Panc1 (cell line): ENCODE data around the gene IAH1. TPM values are rescaled to one million over a fixed set of nuclear protein-coding genes. Genes with fewer than 3 reads are reported as not detected.

ENCODE experiments used
- ATAC-seq: fragments of 200-7000 bp; cut with Tn5 transposase; 2 replicates; pipeline ENCODE4 v1.9.1; 2020; ENCODE audit warnings: mild to moderate bottlenecking, moderate library complexity
- BruUV-seq: library from RNA; stranded (reverse); fragments of 400-500 nt; replicated peaks from 2 replicates; lab custom pipeline; 2021; lab: Mats Ljungman, UMichigan
- CTCF ChIA-PET: fragments of 300-600 bp; sonication (Branson Sonifier 250); formaldehyde crosslinking; loops from one replicate; lab custom pipeline; 2022; ENCODE audit warnings: antibody characterized with exemption; lab: Charles Lee
- POLR2A ChIA-PET: fragments of 300-600 bp; sonication (Branson Sonifier 250); formaldehyde crosslinking; loops from one replicate; lab custom pipeline; 2022; ENCODE audit warnings: antibody characterized with exemption; lab: Charles Lee
- DNase-seq: peaks from one replicate; pipeline ENCODE4 v3.0.0-alpha.2; 2010; ENCODE audit warnings: low read depth, low spot score
- H3K27ac ChIP-seq: 2 replicates; pipeline ENCODE4 v1.5.1; 2011; ENCODE audit warnings: mild to moderate bottlenecking, low read length, inconsistent platforms
- H3K27me3 ChIP-seq: fragments of 200-500 bp; sonication (Bioruptor generic); 2 replicates; pipeline ENCODE4 v1.6.0; 2014; ENCODE audit warnings: low read length, inconsistent platforms; ENCODE audit not compliant: control insufficient read depth, insufficient read depth
- H3K36me3 ChIP-seq: fragments of 200-500 bp; sonication (Bioruptor generic); 2 replicates; pipeline ENCODE4 v1.5.1; 2014; ENCODE audit warnings: inconsistent platforms, mild to moderate bottlenecking, low read length, moderate library complexity; ENCODE audit not compliant: control insufficient read depth, insufficient read depth
- H3K4me1 ChIP-seq: 2 replicates; pipeline ENCODE4 v1.5.1; 2011; ENCODE audit warnings: inconsistent platforms, mild to moderate bottlenecking, low read length, moderate library complexity; ENCODE audit not compliant: control insufficient read depth, insufficient read depth
- H3K4me3 ChIP-seq, 2 experiments: 2 replicates each; pipeline ENCODE4 v1.5.1; 2011 to 2012; ENCODE audit warnings: low read depth in 2 of 2, low read length in 2 of 2, mild to moderate bottlenecking in 2 of 2, inconsistent platforms in 1 of 2, moderate library complexity in 1 of 2
- H3K9me3 ChIP-seq: fragments of 200-500 bp; sonication (Bioruptor generic); 2 replicates; pipeline ENCODE4 v1.5.1; 2014; ENCODE audit warnings: low read depth, mild to moderate bottlenecking, inconsistent platforms, low read length, moderate library complexity; ENCODE audit not compliant: control insufficient read depth, insufficient read depth
- CTCF ChIP-seq: fragments of 450-650 bp; IDR thresholded peaks from 2 replicates; pipeline ENCODE4 v1.5.1; 2017; ENCODE audit warnings: mild to moderate bottlenecking
- POLR2AphosphoS5 ChIP-seq: IDR thresholded peaks from 2 replicates; pipeline ENCODE4 v1.6.1; 2012; ENCODE audit warnings: mild to moderate bottlenecking, low read depth, low read length, moderate library complexity
- REST ChIP-seq, 2 experiments: IDR thresholded peaks; 2 replicates each; pipeline ENCODE4 v1.6.1; 2011 to 2012; ENCODE audit warnings: low read depth in 2 of 2, control low read depth in 1 of 2, low read length in 1 of 2, mild to moderate bottlenecking in 1 of 2, moderate library complexity in 1 of 2; ENCODE audit not compliant: insufficient read depth in 1 of 2
- SIN3A ChIP-seq: IDR thresholded peaks from 2 replicates; pipeline ENCODE4 v1.6.1; 2012; ENCODE audit warnings: low read depth, mild to moderate bottlenecking, low read length, moderate library complexity, borderline replicate concordance; ENCODE audit not compliant: insufficient read depth
- TCF7L2 ChIP-seq: IDR thresholded peaks from 2 replicates; pipeline ENCODE4 v1.6.1; 2011; ENCODE audit warnings: mild to moderate bottlenecking, low read depth, low read length, inconsistent platforms
- in situ Hi-C: cut with HindIII; loops from 2 replicates; pipeline ENCODE4 v1.10.0; 2016; ENCODE audit warnings: low sequenced_read_pairs, low pct_unique_long_range_greater_than_20kb
- intact Hi-C: fragments of 100-400 bp; cut with micrococcal nuclease; formaldehyde crosslinking; loops from one replicate; pipeline ENCODE4 v1.10.0; 2022; ENCODE audit not compliant: unreplicated experiment
- total RNA-seq: library from RNA; stranded (reverse); gene quantifications from one replicate; pipeline ENCODE4 v1.2.1, GENCODE V29; 2021; ENCODE audit not compliant: unreplicated experiment

The IAH1 gene
- total RNA-seq, 1 experiment from 2014 or later: 72.2 TPM

GRCh38 chr2:9488583-9489547, 14.5 kb downstream of the IAH1 start:
- H3K9me3 ChIP-seq: no peaks in the 10 kb centered on the region
- H3K4me1 ChIP-seq: 0 out of 2 replicates have a peak, but pooled peaks cover 2% of the 10 kb centered on the region
- no TSS peak for BruUV-seq
- ChIA-PET CTCF (no interaction called here), POLR2A (no interaction called here)
- no peaks in the 10 kb centered on the region for H3K27me3 ChIP-seq
- in situ Hi-C loops (no loop called here), intact Hi-C loops (no loop called here)
- H3K36me3 ChIP-seq: peaks cover 56% of the 10 kb centered on the region
- ATAC-seq (no peak), DNase-seq (no peak)
- no peak overlapping the region for H3K27ac ChIP-seq
- TF ChIP-seq SIN3A: no peak
- TF ChIP-seq REST (IDR thresholded peaks at IDR 0.05; ENCODE audit: insufficient read depth in 1 of 2, low read depth in 2 of 2, low read length in 1 of 2): no peak
- TF ChIP-seq POLR2AphosphoS5: no peak
- no peak for TF ChIP-seq CTCF
- no peak for TF ChIP-seq TCF7L2
- no peak overlapping the region for H3K4me3 ChIP-seq

- TF ChIP-seq REST (IDR thresholded peaks at IDR 0.05; ENCODE audit: insufficient read depth in 1 of 2, low read depth in 2 of 2, low read length in 1 of 2): no peak
- TF ChIP-seq POLR2AphosphoS5: no peak
- TF ChIP-seq SIN3A: no peak
- no peak for TF ChIP-seq CTCF
- no peak for TF ChIP-seq TCF7L2
- CTCF ChIA-PET: no interaction called here
- Histone ChIP-seq H3K27me3 (no peaks in the 10 kb centered on the region), H3K9me3 (no peaks in the 10 kb centered on the region), H3K4me3 (no peak overlapping the region), H3K36me3 (peaks cover 64% of the 10 kb centered on the region), H3K27ac (no peak overlapping the region), H3K4me1 (0 out of 2 replicates have a peak, but pooled peaks cover 2% of the 10 kb centered on the region)
- ATAC-seq (no peak), DNase-seq (no peak)
- intact Hi-C loops: no loop called here
- in situ Hi-C loops: no loop called here
- POLR2A ChIA-PET: no interaction called here
- BruUV-seq: no TSS peak
These were observed 16.4 kb downstream of the IAH1 start for GRCh38 chr2:9490789-9491188.
